ENCODE data around the gene ELP2. TPM values are rescaled to one million over a fixed set of nuclear protein-coding genes. Genes with fewer than 3 reads are reported as not detected.

The ELP2 gene
- total RNA-seq, 1 experiment from 2014 or later = 96.5 TPM

GRCh38 chr18:36217348-36217747 lies 87.6 kb downstream of the ELP2 start:
- no peaks in the 10 kb centered on the region for H3K36me3 ChIP-seq (ENCODE audit: insufficient read depth, low read length, poor library complexity, severe bottlenecking)
- no TSS peak for BruUV-seq (replicated peaks)
- TF ChIP-seq CTCF (conservative IDR thresholded peaks at IDR 0.05; ENCODE audit: low read depth, low read length) (no peak), EZH2 (IDR thresholded peaks at IDR 0.05; ENCODE audit: borderline replicate concordance, low read depth, low read length, poor library complexity, severe bottlenecking) (no peak)
- H3K9me3 ChIP-seq (ENCODE audit: low read depth, low read length, poor library complexity, severe bottlenecking) = no peaks in the 10 kb centered on the region
- H3K27me3 ChIP-seq (replicated peaks; ENCODE audit: insufficient read depth, low read depth, low read length, poor library complexity) = no peaks in the 10 kb centered on the region
- ChIA-PET CTCF (no interaction called here), POLR2A (ENCODE audit: low non-redundant PET) (no interaction called here)
- no peak for DNase-seq (ENCODE audit: low spot score)
- H3K4me1 ChIP-seq (ENCODE audit: insufficient read depth, low read length, poor library complexity, severe bottlenecking) = no peaks in the 10 kb centered on the region
- H3K27ac ChIP-seq (ENCODE audit: low read depth, low read length, poor library complexity, severe bottlenecking) = no peak overlapping the region
- H3K4me3 ChIP-seq (ENCODE audit: low read depth, low read length, poor library complexity, severe bottlenecking) = no peak overlapping the region
- intact Hi-C loops (cut with micrococcal nuclease; ENCODE audit: unreplicated experiment) = no loop called here

- POLR2A ChIA-PET (ENCODE audit: low non-redundant PET) = no interaction called here
- H3K4me1 ChIP-seq (ENCODE audit: insufficient read depth, low read length, poor library complexity, severe bottlenecking) = no peaks in the 10 kb centered on the region
- peaks cover 11% of the 10 kb centered on the region for H3K9me3 ChIP-seq (ENCODE audit: low read depth, low read length, poor library complexity, severe bottlenecking)
- H3K27me3 ChIP-seq (replicated peaks; ENCODE audit: insufficient read depth, low read depth, low read length, poor library complexity) = peaks cover 4% of the 10 kb centered on the region
- CTCF ChIA-PET = no interaction called here
- no peak overlapping the region for H3K27ac ChIP-seq (ENCODE audit: low read depth, low read length, poor library complexity, severe bottlenecking)
- H3K4me3 ChIP-seq (ENCODE audit: low read depth, low read length, poor library complexity, severe bottlenecking) = no peak overlapping the region
- BruUV-seq (replicated peaks) = no TSS peak
- intact Hi-C loops (cut with micrococcal nuclease; ENCODE audit: unreplicated experiment) = no loop called here
- H3K36me3 ChIP-seq (ENCODE audit: insufficient read depth, low read length, poor library complexity, severe bottlenecking) = no peaks in the 10 kb centered on the region
- TF ChIP-seq CTCF (conservative IDR thresholded peaks at IDR 0.05; ENCODE audit: low read depth, low read length) = no peak
- no peak for TF ChIP-seq EZH2 (IDR thresholded peaks at IDR 0.05; ENCODE audit: borderline replicate concordance, low read depth, low read length, poor library complexity, severe bottlenecking)
- no peak for DNase-seq (ENCODE audit: low spot score)
Measured at GRCh38 chr18:36229188-36229587, 99.5 kb downstream of the ELP2 start.

Other genes starting within 250 kb of the ELP2 start
- gene RPRD1A, start 62.3 kb upstream of the ELP2 start, total RNA-seq (2021) = 65.1 and 66.1 TPM in 2 replicates
- 58.1 and 70.7 TPM in 2 replicates for gene SLC39A6, start 559 bp upstream of the ELP2 start, total RNA-seq (2021)
- not detected in 2 replicates for gene MOCOS, start 57.6 kb downstream of the ELP2 start, total RNA-seq (2021)
- gene FHOD3, start 167.8 kb downstream of the ELP2 start, total RNA-seq (2021) = 0.26 and 0.34 TPM in 2 replicates

Data from A673 (cell line).